Retinal pigment epithelial cell (primary cell): ENCODE results near the gene CMTM8.
"Not testable (repeated sequence)": the region's sequence is repeated elsewhere in the genome, so short reads cannot be mapped to it uniquely, and the experiment has no call there.

Experiments used
- DNase-seq: peaks from one replicate; pipeline ENCODE4 v3.0.0-alpha.2; 2010; ENCODE audit warnings: low read depth
- H3K4me3 ChIP-seq: 2 replicates; pipeline ENCODE4 v1.5.1; 2011; ENCODE audit warnings: mild to moderate bottlenecking, low read length, control low read depth, moderate library complexity
- CTCF ChIP-seq: conservative IDR thresholded peaks from 2 replicates; pipeline ENCODE4 v1.5.1; 2011; ENCODE audit warnings: low read depth, low read length, control low read depth, inconsistent platforms

The CMTM8 gene

GRCh38 chr3:32216172-32216783 lies 22.2 kb upstream of the CMTM8 start:
- no peak for DNase-seq
- H3K4me3 ChIP-seq = no peak overlapping the region
- TF ChIP-seq CTCF = no peak

DNA sequence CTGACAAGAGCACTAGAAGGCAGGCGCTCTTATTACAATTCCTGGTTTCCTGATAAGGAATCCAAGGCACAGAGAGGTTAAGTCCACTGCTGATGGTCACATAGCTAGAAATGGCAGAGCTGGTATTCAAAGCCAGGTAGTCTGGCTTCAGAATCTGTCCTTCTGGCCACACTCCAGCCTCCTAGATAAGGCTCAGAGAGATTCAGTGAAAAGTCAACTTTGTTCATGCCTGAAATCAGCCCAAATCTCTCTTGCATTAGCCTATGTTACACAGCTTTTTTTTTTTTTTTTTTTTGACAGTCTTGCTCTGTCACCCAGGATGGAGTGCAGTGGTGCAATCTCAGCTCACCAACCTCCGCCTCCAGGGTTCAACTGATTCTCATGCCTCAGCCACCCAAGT lies 21.1 kb upstream of the CMTM8 start:
- TF ChIP-seq CTCF = no peak
- no peak overlapping the region for H3K4me3 ChIP-seq
- DNase-seq = no peak

DNA sequence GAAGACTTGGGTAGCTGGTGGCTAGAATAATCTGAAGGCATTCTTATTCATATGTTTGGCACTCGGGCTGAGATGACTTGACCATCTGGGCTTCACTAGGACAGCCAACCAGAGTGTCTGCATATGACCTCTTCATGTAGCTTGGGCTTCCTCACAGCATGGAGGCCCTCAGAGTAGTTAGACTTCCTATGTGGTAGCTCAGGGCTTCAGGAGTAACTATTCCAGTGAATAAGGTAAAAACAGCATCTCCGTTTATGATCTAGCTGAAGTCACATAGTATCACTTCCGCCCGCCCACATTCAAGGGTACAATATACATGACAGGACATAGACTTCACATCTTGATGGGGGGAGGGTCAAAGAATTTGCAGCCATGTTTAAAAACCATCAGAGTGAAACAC lies 18.9 kb upstream of the CMTM8 start:
- no peak for TF ChIP-seq CTCF
- no peak for DNase-seq

DNA sequence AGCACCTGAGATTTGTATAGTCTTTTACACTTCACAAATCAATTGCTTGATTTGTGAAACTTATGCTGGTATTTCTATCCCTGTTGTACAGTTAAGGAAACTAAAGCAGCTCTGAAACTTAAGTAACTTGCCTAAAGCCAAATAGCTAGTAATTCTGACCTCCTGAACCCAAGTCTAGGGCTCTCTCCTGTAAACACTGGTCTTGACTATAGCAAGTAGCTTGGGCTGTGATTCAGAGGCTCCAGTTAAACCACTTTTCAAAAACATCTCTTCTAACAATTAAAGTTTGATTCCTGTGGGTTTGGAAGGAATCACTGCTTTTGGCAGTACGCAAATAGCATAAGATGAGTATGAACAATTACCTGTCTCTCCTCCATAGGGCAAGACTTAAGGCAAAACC lies 18.5 kb upstream of the CMTM8 start:
- H3K4me3 ChIP-seq = no peak overlapping the region
- no peak for DNase-seq
- TF ChIP-seq CTCF = no peak

More for the DNA sequence above, 18.9 kb upstream of the CMTM8 start:
- no peak overlapping the region for H3K4me3 ChIP-seq

DNA sequence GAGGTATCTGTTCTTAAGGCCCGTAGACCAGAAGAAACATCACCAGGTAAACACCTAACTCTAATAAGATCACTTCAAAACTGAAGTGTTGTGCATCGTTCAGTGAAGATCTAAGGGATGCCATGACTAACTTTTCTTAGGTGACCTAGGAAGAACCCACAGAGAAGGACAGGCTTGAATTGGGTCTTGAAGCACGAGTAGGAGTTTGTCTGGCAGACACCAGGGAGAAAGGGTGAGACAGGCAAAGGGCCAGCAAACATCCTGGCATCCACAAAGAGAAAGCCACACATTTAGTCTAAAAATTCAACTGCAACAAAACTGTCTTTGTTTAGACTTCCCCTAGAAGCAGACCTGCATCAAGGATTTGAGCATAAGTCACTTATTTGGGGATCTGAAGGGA lies 15.5 kb upstream of the CMTM8 start:
- TF ChIP-seq CTCF = no peak
- DNase-seq = no peak
- H3K4me3 ChIP-seq = no peak overlapping the region

GRCh38 chr3:32224016-32224516 lies 14.4 kb upstream of the CMTM8 start:
- no peak for TF ChIP-seq CTCF
- H3K4me3 ChIP-seq = no peak overlapping the region
- DNase-seq = no peak

- H3K4me3 ChIP-seq = no peak overlapping the region
Measured at GRCh38 chr3:32226875-32227500, 11.5 kb upstream of the CMTM8 start.

DNA sequence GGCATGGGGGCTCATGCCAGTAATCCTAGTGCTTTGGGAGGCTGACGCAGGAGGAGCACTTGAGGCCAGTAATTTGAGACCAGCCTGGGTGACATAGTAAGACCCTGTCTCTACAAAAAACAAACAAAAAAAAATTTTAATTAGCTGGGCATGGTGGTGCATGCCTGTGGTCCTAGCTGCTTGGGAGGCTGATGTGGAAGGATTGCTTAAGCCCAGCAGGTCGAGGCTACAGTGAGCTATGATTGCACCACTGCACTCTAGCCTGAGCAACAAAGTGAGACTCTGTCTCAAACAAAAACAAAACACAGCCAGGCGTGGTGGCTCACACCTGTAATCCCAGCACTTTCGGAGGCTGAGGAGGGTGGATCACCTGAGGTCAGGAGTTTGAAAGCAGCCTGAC lies 9.7 kb upstream of the CMTM8 start:
- DNase-seq, H3K4me3 ChIP-seq: not testable (repeated sequence)

More at GRCh38 chr3:32226875-32227500, 11.5 kb upstream of the CMTM8 start:
- no peak for DNase-seq
- TF ChIP-seq CTCF = no peak
